NCI-H446 treated with DMSO at 0.1 percent for 48 hours (cell line): ENCODE measurements around the gene DGCR6.
"Not testable (repeated sequence)": the region's sequence is repeated elsewhere in the genome, so short reads cannot be mapped to it uniquely, and the experiment has no call there.

Experiments used
- DNase-seq: peaks from one replicate; lab custom pipeline; 2025; lab: John Stamatoyannopoulos, UW

Gene DGCR6

GRCh38 chr22:18931905-18932652 lies 26.0 kb downstream of the DGCR6 start:
- no peak for DNase-seq

GRCh38 chr22:18933914-18934313 lies 27.8 kb downstream of the DGCR6 start:
- DNase-seq = no peak

GRCh38 chr22:18934688-18935087 lies 28.6 kb downstream of the DGCR6 start:
- not testable (repeated sequence) for DNase-seq

GRCh38 chr22:18935889-18936529 lies 29.9 kb downstream of the DGCR6 start, which contains the start of gene PRODH:
PRODH (minus strand) TSS chr22:18936293; CDS start chr22:18936287, 6 bp downstream.
- DNase-seq = no peak

GRCh38 chr22:18938691-18939090 lies 32.6 kb downstream of the DGCR6 start:
- DNase-seq = not testable (repeated sequence)

GRCh38 chr22:18947105-18947504 lies 41.0 kb downstream of the DGCR6 start:
- not testable (repeated sequence) for DNase-seq

GRCh38 chr22:18947905-18948304 lies 41.8 kb downstream of the DGCR6 start:
- no peak for DNase-seq

GRCh38 chr22:18950141-18950540 lies 44.0 kb downstream of the DGCR6 start:
- DNase-seq = no peak

GRCh38 chr22:18952022-18952421 lies 45.9 kb downstream of the DGCR6 start:
- DNase-seq = no peak

GRCh38 chr22:18953128-18953527 lies 47.0 kb downstream of the DGCR6 start:
- DNase-seq = not testable (repeated sequence)

GRCh38 chr22:18954303-18954989 lies 48.3 kb downstream of the DGCR6 start:
- not testable (repeated sequence) for DNase-seq

- no peak for DNase-seq
These were observed 49.0 kb downstream of the DGCR6 start for GRCh38 chr22:18954990-18955571.

- no peak for DNase-seq
These were observed 49.6 kb downstream of the DGCR6 start for GRCh38 chr22:18955696-18956095.

- not testable (repeated sequence) for DNase-seq
These were observed 50.2 kb downstream of the DGCR6 start for GRCh38 chr22:18956121-18956895.

GRCh38 chr22:18956956-18957355 lies 50.8 kb downstream of the DGCR6 start:
- DNase-seq = not testable (repeated sequence)

- not testable (repeated sequence) for DNase-seq
These were observed 51.7 kb downstream of the DGCR6 start for GRCh38 chr22:18957621-18958320.

- DNase-seq = not testable (repeated sequence)
These were observed 52.2 kb downstream of the DGCR6 start for GRCh38 chr22:18958321-18958705.

GRCh38 chr22:18958738-18959137 lies 52.6 kb downstream of the DGCR6 start:
- not testable (repeated sequence) for DNase-seq

GRCh38 chr22:18959266-18959665 lies 53.1 kb downstream of the DGCR6 start:
- DNase-seq = not testable (repeated sequence)

GRCh38 chr22:18959741-18960140 lies 53.6 kb downstream of the DGCR6 start:
- not testable (repeated sequence) for DNase-seq
